GM12878 (cell line): Measurements from ENCODE around the gene HSD17B12. TPM values are rescaled to one million over a fixed set of nuclear protein-coding genes. Genes with fewer than 3 reads are reported as not detected.

Experiments
- ATAC-seq: fragments of 200-7000 bp; cut with Tn5 transposase; 3 replicates; pipeline ENCODE4 v1.9.1; 2020; ENCODE audit warnings: mild to moderate bottlenecking, moderate library complexity
- BruUV-seq: library from RNA; stranded (reverse); fragments of 400-500 nt; replicated peaks from 2 replicates; lab custom pipeline; 2021; lab: Mats Ljungman, UMichigan
- CTCF ChIA-PET: fragments of 300-600 bp; sonication (Branson Sonifier 250); formaldehyde crosslinking; extraction: SDS; loops from one replicate; lab custom pipeline; 2021; ENCODE audit warnings: inconsistent platforms; lab: Yijun Ruan, JAX
- POLR2A ChIA-PET: fragments of 350-600 bp; formaldehyde crosslinking; extraction: SDS; loops from one replicate; lab custom pipeline; 2021; ENCODE audit warnings: inconsistent platforms; lab: Charles Lee
- RAD21 ChIA-PET: fragments of 300-600 bp; sonication (Branson Sonifier 250); formaldehyde crosslinking; loops from one replicate; lab custom pipeline; 2023; ENCODE audit warnings: antibody characterized with exemption; ENCODE audit not compliant: unreplicated experiment; lab: Charles Lee
- SMC1A ChIA-PET: fragments of 300-600 bp; sonication (Branson Sonifier 250); formaldehyde crosslinking; loops from one replicate; lab custom pipeline; 2023; ENCODE audit not compliant: unreplicated experiment, uncharacterized antibody; lab: Charles Lee
- DNase-seq: peaks from one replicate; pipeline ENCODE4 v3.0.0-alpha.2; 2011; ENCODE audit warnings: low read depth, low spot score
- FAIRE-seq: peaks from 3 replicates; lab custom pipeline; 2011; peaks lifted over from hg19 to GRCh38; lab: Jason Lieb, UNC
- H2AFZ ChIP-seq: 2 replicates; pipeline ENCODE4 v1.6.0; 2011; ENCODE audit warnings: low read depth, low read length, control low read depth; ENCODE audit not compliant: control insufficient read depth
- H3K27ac ChIP-seq: 2 replicates; pipeline ENCODE4 v1.5.1; 2011; ENCODE audit warnings: control low read depth; ENCODE audit not compliant: control insufficient read depth, insufficient read depth
- H3K27me3 ChIP-seq, 2 experiments: replicated peaks in 1 of 2; 2 replicates each; pipeline versions ENCODE4 v1.6.0 to v1.6.1; 2011; ENCODE audit warnings: low read length in 1 of 2; ENCODE audit not compliant: control insufficient read depth in 2 of 2, insufficient read depth in 2 of 2
- H3K36me3 ChIP-seq, 2 experiments: 2 replicates each; pipeline ENCODE4 v1.5.1; 2011; ENCODE audit warnings: low read length in 1 of 2; ENCODE audit not compliant: control insufficient read depth in 2 of 2, insufficient read depth in 2 of 2
- H3K4me1 ChIP-seq: 2 replicates; pipeline ENCODE4 v1.6.1; 2011; ENCODE audit warnings: mild to moderate bottlenecking, low read length, moderate library complexity, mixed read lengths; ENCODE audit not compliant: control insufficient read depth, insufficient read depth
- H3K4me2 ChIP-seq: 2 replicates; pipeline ENCODE4 v1.6.0; 2011; ENCODE audit warnings: control low read depth; ENCODE audit not compliant: control insufficient read depth, insufficient read depth
- H3K4me3 ChIP-seq: fragments of 200-600 bp; sonication (generic); 2 replicates; pipeline ENCODE4 v1.5.1; 2016
- H3K79me2 ChIP-seq: 2 replicates; pipeline ENCODE4 v1.6.0; 2011; ENCODE audit warnings: low read length; ENCODE audit not compliant: control insufficient read depth, insufficient read depth
- H3K9ac ChIP-seq: 2 replicates; pipeline ENCODE4 v1.8.0; 2011; ENCODE audit warnings: low read length, control low read depth, mixed read lengths; ENCODE audit not compliant: control insufficient read depth, insufficient read depth
- H3K9me3 ChIP-seq: replicated peaks from 3 replicates; pipeline ENCODE4 v1.5.1; 2011; ENCODE audit warnings: mild to moderate bottlenecking, low read length; ENCODE audit not compliant: control insufficient read depth, insufficient read depth
- H4K20me1 ChIP-seq: 2 replicates; pipeline ENCODE4 v1.6.0; 2011; ENCODE audit not compliant: control insufficient read depth, insufficient read depth
- CHD2 ChIP-seq: IDR thresholded peaks from 2 replicates; pipeline ENCODE4 v1.6.1; 2011; ENCODE audit warnings: low read depth, low read length, improper control_type of control experiment, borderline replicate concordance
- CREB1 ChIP-seq: IDR thresholded peaks from 2 replicates; pipeline ENCODE4 v1.6.1; 2012; ENCODE audit warnings: low read depth, mild to moderate bottlenecking, inconsistent platforms
- CREM ChIP-seq: IDR thresholded peaks from 2 replicates; pipeline ENCODE4 v1.6.1; 2014; ENCODE audit warnings: antibody characterized with exemption, low read depth
- KAT2A ChIP-seq: conservative IDR thresholded peaks from 2 replicates; pipeline ENCODE4 v1.6.1; 2011; ENCODE audit warnings: low read depth, low read length; ENCODE audit not compliant: control insufficient read depth
- KLF5 ChIP-seq: fragments of 450-650 bp; IDR thresholded peaks from 2 replicates; pipeline ENCODE4 v1.6.1; 2014; ENCODE audit warnings: mild to moderate bottlenecking; ENCODE audit not compliant: partially characterized antibody
- LARP7 ChIP-seq: fragments of 450-650 bp; IDR thresholded peaks from 2 replicates; pipeline ENCODE4 v1.6.1; 2017; ENCODE audit warnings: mild to moderate bottlenecking
- MYC ChIP-seq: IDR thresholded peaks from 2 replicates; pipeline ENCODE4 v1.6.1; 2011; ENCODE audit warnings: mild to moderate bottlenecking, low read length, moderate library complexity, inconsistent platforms; ENCODE audit not compliant: insufficient read depth, insufficient replicate concordance, insufficient read length, severe bottlenecking
- RAD21 ChIP-seq: IDR thresholded peaks from 2 replicates; pipeline ENCODE4 v1.6.1; 2011; ENCODE audit warnings: mild to moderate bottlenecking, low read depth, low read length, moderate library complexity; ENCODE audit not compliant: insufficient read depth
- in situ Hi-C: fragments of 300-500 bp; cut with MboI; formaldehyde crosslinking; loops from 9 replicates; pipeline ENCODE4 v1.14.3; 2018; ENCODE audit warnings: mixed read lengths
- intact Hi-C: fragments of 100-400 bp; cut with micrococcal nuclease; formaldehyde crosslinking; loops from one replicate; pipeline ENCODE4 v1.14.2; 2022; ENCODE audit not compliant: unreplicated experiment
- polyA plus RNA-seq, 11 experiments: library from polyadenylated mRNA; depleted of rRNA in 4 of 11; unstranded in 6 of 11; stranded (reverse) in 5 of 11; fragments of >200 nt; fragmentation: Nextera tagmentation in 4 of 11; fragmentation: Illumina TruSeq in 1 of 11; extraction: Ambion mirVana in 4 of 11; extraction: Trizol in 1 of 11; gene quantifications; 1 replicate in 1 of 11; 2 replicates in 10 of 11; pipeline versions ENCODE4 v1.2.1 to v1.2.3, GENCODE V29; 2011 to 2016; ENCODE audit warnings: inconsistent platforms in 2 of 11, missing spikeins in 2 of 11, low read depth in 1 of 11
- total RNA-seq, 4 experiments: library from RNA; depleted of rRNA in 3 of 4; stranded (reverse); fragments of >200 nt in 3 of 4; fragmentation: Illumina TruSeq in 1 of 4; extraction: Trizol in 1 of 4; gene quantifications; 2 replicates each; pipeline versions ENCODE4 v1.2.1 to v1.2.3, GENCODE V29; 2013 to 2021
- TF ChIP-seq, protein P1 (sequence below): fragments of 450-650 bp; IDR thresholded peaks from 2 replicates; pipeline ENCODE4 v1.6.1; 2017; ENCODE audit warnings: antibody characterized with exemption, mild to moderate bottlenecking, moderate library complexity
- TF ChIP-seq, protein P2 (sequence below): fragments of 450-650 bp; conservative IDR thresholded peaks from 2 replicates; pipeline ENCODE4 v1.6.1; 2017; ENCODE audit warnings: mild to moderate bottlenecking, moderate library complexity
- TF ChIP-seq, protein P3 (sequence below): fragments of 450-650 bp; IDR thresholded peaks from 2 replicates; pipeline ENCODE4 v1.6.1; 2018; ENCODE audit warnings: borderline replicate concordance, mild to moderate bottlenecking; ENCODE audit not compliant: partially characterized antibody

HSD17B12 gene
- total and polyA plus RNA-seq, 10 of the 15 experiments (the other 5 are each of a cell fraction or from before 2014, with no cell fraction given), result 23.6 to 88.0 (median 64.7) TPM

DNA sequence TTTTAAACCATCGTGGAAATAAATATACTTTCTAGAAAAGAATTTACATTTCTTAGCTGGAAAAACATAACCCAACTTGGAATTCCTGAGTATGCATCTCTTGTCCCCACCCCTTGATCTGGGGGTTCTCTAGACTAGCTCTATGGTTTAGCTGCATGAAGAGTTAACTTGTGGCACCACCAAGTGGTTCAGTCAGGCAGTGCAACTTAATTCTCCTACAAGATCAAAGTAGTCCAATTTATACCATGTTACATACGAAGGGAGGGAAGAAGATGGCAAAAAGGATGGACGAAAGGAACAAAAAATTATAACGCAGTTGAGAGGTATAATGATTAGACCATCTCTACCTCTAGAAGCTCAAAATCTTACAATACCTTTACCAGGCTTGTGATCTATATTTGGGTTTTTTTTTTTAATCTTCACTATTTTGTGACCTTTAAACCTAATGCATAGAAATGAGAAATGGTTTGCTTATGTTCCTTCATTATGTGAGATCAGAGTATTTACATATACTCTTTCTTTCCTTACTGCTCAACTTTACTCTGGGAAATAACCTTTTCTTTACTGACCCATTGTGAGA lies 171.6 kb downstream of the HSD17B12 start (continued):
- TF ChIP-seq, protein P1, sequence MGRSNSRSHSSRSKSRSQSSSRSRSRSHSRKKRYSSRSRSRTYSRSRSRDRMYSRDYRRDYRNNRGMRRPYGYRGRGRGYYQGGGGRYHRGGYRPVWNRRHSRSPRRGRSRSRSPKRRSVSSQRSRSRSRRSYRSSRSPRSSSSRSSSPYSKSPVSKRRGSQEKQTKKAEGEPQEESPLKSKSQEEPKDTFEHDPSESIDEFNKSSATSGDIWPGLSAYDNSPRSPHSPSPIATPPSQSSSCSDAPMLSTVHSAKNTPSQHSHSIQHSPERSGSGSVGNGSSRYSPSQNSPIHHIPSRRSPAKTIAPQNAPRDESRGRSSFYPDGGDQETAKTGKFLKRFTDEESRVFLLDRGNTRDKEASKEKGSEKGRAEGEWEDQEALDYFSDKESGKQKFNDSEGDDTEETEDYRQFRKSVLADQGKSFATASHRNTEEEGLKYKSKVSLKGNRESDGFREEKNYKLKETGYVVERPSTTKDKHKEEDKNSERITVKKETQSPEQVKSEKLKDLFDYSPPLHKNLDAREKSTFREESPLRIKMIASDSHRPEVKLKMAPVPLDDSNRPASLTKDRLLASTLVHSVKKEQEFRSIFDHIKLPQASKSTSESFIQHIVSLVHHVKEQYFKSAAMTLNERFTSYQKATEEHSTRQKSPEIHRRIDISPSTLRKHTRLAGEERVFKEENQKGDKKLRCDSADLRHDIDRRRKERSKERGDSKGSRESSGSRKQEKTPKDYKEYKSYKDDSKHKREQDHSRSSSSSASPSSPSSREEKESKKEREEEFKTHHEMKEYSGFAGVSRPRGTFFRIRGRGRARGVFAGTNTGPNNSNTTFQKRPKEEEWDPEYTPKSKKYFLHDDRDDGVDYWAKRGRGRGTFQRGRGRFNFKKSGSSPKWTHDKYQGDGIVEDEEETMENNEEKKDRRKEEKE, result no peak
- peak; percentile 94 for TF ChIP-seq RAD21
- TF ChIP-seq KLF5, result no peak
- TF ChIP-seq MYC, result no peak
- TF ChIP-seq, protein P2, sequence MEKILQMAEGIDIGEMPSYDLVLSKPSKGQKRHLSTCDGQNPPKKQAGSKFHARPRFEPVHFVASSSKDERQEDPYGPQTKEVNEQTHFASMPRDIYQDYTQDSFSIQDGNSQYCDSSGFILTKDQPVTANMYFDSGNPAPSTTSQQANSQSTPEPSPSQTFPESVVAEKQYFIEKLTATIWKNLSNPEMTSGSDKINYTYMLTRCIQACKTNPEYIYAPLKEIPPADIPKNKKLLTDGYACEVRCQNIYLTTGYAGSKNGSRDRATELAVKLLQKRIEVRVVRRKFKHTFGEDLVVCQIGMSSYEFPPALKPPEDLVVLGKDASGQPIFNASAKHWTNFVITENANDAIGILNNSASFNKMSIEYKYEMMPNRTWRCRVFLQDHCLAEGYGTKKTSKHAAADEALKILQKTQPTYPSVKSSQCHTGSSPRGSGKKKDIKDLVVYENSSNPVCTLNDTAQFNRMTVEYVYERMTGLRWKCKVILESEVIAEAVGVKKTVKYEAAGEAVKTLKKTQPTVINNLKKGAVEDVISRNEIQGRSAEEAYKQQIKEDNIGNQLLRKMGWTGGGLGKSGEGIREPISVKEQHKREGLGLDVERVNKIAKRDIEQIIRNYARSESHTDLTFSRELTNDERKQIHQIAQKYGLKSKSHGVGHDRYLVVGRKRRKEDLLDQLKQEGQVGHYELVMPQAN, result no peak
- no peak for TF ChIP-seq LARP7
- no peak for TF ChIP-seq CREB1

DNA sequence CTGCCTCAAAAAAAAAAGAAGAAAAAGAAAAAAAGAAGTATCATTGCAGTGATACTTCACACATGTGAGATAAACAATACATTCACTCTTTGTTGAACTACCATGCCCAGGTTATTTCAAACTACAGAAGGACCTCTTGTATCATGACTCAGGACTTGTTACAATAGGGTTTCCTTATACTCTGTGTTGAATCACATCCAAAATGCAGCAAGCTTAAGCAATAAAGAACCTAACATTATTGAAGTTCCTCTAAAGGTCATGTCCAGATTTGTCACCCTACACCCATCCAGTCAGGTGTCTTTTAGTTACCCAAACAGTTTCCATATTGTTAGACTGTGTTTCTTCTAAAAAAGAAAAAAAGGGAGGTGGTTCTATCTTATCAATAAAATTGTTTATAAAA lies 173.2 kb downstream of the HSD17B12 start:
- ATAC-seq, result no peak
- SMC1A ChIA-PET, result interaction anchor here (1.0 to 1.4 kb wide), 3 partner anchors 11 to 350 kb away, joined by 3 to 4 read pairs (median 4); no protein-coding TSS in a partner anchor
- TF ChIP-seq, protein P3, sequence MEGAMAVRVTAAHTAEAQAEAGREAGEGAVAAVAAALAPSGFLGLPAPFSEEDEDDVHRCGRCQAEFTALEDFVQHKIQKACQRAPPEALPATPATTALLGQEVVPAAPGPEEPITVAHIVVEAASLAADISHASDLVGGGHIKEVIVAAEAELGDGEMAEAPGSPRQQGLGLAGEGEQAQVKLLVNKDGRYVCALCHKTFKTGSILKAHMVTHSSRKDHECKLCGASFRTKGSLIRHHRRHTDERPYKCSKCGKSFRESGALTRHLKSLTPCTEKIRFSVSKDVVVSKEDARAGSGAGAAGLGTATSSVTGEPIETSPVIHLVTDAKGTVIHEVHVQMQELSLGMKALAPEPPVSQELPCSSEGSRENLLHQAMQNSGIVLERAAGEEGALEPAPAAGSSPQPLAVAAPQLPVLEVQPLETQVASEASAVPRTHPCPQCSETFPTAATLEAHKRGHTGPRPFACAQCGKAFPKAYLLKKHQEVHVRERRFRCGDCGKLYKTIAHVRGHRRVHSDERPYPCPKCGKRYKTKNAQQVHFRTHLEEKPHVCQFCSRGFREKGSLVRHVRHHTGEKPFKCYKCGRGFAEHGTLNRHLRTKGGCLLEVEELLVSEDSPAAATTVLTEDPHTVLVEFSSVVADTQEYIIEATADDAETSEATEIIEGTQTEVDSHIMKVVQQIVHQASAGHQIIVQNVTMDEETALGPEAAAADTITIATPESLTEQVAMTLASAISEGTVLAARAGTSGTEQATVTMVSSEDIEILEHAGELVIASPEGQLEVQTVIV, result no peak
- TF ChIP-seq KAT2A (no peak), CHD2 (no peak), CREM (no peak)

More for the DNA sequence above, 173.2 kb downstream of the HSD17B12 start:
- no peaks in the 10 kb centered on the region for H3K27me3 ChIP-seq
- H2AFZ ChIP-seq, result no peak overlapping the region
- H3K4me1 ChIP-seq, result no peaks in the 10 kb centered on the region
- H3K9me3 ChIP-seq, result no peaks in the 10 kb centered on the region
- H3K27ac ChIP-seq, result no peak overlapping the region
- DNase-seq, result no peak
- intact Hi-C loops, result loop anchor here (5.0 kb wide), 1 partner anchor 276 kb away; no protein-coding TSS in a partner anchor
- FAIRE-seq, result no peak
- no peak overlapping the region for H3K4me3 ChIP-seq
- ChIA-PET RAD21 (no interaction called here), POLR2A (no interaction called here), CTCF (interaction anchor here (1.2 to 3.1 kb wide), 4 partner anchors 18 to 350 kb away, joined by 3 to 21 read pairs (median 4); no protein-coding TSS in a partner anchor)
- H3K79me2 ChIP-seq, result no peaks in the 10 kb centered on the region
- H3K36me3 ChIP-seq, result peaks cover 0 to 9% of the 10 kb centered on the region in 2 experiments; a peak in 2 of 4 replicates
- in situ Hi-C loops, result no loop called here
- H4K20me1 ChIP-seq, result no peaks in the 10 kb centered on the region
- no TSS peak for BruUV-seq
- H3K9ac ChIP-seq, result no peak overlapping the region
- no peak overlapping the region for H3K4me2 ChIP-seq
